Esophagus squamous epithelium (tissue), 4 donors: ENCODE data around the gene RGS10.

Experiments
- POLR2A ChIP-seq, 4 donors: fragments of 450-650 bp; IDR thresholded peaks; one replicate each; pipeline ENCODE4 v1.6.1; 2017; ENCODE audit warnings: antibody characterized with exemption in 4 of 4, mild to moderate bottlenecking in 4 of 4, moderate library complexity in 3 of 4
- TF ChIP-seq, protein P1 (sequence below), 6 experiments: fragments of 450-650 bp in 4 of 6; fragments of 200-600 bp in 2 of 6; sonication (generic) in 2 of 6; IDR thresholded peaks; one replicate each; pipeline ENCODE4 v1.5.1; 2016 to 2019; ENCODE audit warnings: antibody characterized with exemption in 6 of 6, mild to moderate bottlenecking in 4 of 6, moderate library complexity in 4 of 6

DNA sequence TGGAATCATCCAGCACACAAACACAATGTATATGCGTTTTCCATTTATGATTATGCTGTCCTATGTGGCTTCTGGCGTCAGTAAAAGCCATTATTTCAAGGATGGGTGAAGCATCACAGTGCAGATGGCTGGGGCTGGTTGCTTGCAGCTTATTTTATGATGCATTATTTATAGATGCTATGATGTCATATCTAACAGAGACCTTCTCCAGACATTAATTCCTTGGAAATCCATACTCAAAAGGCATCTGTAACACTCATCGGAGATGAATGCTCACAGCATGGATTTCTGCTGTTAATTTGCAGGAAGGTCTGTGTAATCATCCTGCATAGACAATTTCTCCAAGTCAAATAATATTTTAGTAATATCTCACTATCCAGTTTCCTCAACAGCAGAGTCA lies 7.2 kb downstream of the RGS10 start:
- TF ChIP-seq POLR2A (IDR thresholded peaks at IDR 0.05), result no peak
- TF ChIP-seq, protein P1, sequence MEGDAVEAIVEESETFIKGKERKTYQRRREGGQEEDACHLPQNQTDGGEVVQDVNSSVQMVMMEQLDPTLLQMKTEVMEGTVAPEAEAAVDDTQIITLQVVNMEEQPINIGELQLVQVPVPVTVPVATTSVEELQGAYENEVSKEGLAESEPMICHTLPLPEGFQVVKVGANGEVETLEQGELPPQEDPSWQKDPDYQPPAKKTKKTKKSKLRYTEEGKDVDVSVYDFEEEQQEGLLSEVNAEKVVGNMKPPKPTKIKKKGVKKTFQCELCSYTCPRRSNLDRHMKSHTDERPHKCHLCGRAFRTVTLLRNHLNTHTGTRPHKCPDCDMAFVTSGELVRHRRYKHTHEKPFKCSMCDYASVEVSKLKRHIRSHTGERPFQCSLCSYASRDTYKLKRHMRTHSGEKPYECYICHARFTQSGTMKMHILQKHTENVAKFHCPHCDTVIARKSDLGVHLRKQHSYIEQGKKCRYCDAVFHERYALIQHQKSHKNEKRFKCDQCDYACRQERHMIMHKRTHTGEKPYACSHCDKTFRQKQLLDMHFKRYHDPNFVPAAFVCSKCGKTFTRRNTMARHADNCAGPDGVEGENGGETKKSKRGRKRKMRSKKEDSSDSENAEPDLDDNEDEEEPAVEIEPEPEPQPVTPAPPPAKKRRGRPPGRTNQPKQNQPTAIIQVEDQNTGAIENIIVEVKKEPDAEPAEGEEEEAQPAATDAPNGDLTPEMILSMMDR (IDR thresholded peaks at IDR 0.05), result no peak
